K562 (cell line): ENCODE measurements around the gene EPHA1. TPM values are rescaled to one million over a fixed set of nuclear protein-coding genes. Genes with fewer than 3 reads are reported as not detected.

Experiments used
- ATAC-seq: fragments of 200-7000 bp; cut with Tn5 transposase; 3 replicates; pipeline ENCODE4 v1.9.1; 2020; ENCODE audit warnings: moderate library complexity
- BruUV-seq: library from RNA; stranded (reverse); fragments of 400-500 nt; replicated peaks from 2 replicates; lab custom pipeline; 2021; lab: Mats Ljungman, UMichigan
- CTCF ChIA-PET: fragments of 300-600 bp; formaldehyde crosslinking; extraction: SDS; loops from one replicate; lab custom pipeline; 2021; ENCODE audit warnings: low intra/inter-chr PET ratio; lab: Yijun Ruan, JAX
- POLR2A ChIA-PET: fragments of 300-600, 350-650 bp; sonication (Branson Sonifier 250); formaldehyde crosslinking; extraction: SDS; loops from one replicate; lab custom pipeline; 2021; ENCODE audit warnings: antibody characterized with exemption, inconsistent platforms; lab: Yijun Ruan, JAX
- DNase-seq, 4 experiments: peaks; one replicate each; pipeline versions ENCODE4 v3.0.0 to v3.0.0-alpha.2; 2011 to 2018; ENCODE audit warnings: low spot score in 3 of 4, mixed read lengths in 3 of 4; ENCODE audit errors: extremely low read depth in 1 of 4
- FAIRE-seq: peaks from 2 replicates; lab custom pipeline; 2011; peaks lifted over from hg19 to GRCh38; lab: Jason Lieb, UNC
- H2AFZ ChIP-seq: 2 replicates; pipeline ENCODE4 v1.6.0; 2011; ENCODE audit warnings: low read depth, low read length, control low read depth, inconsistent platforms
- H3K27ac ChIP-seq: fragments of 200-600 bp; 3 replicates; pipeline ENCODE4 v1.8.0; 2011; ENCODE audit warnings: low read depth, mild to moderate bottlenecking, control low read depth, inconsistent platforms, low read length, moderate library complexity, mixed read lengths; ENCODE audit errors: extremely low read depth
- H3K27me3 ChIP-seq, 2 experiments: fragments of 300-600 bp in 1 of 2; 2 replicates in 1 of 2; 3 replicates in 1 of 2; pipeline versions ENCODE4 v1.6.0 to v1.8.0; 2011; ENCODE audit warnings: inconsistent platforms in 2 of 2, low read length in 2 of 2, mild to moderate bottlenecking in 1 of 2, mixed read lengths in 1 of 2, moderate library complexity in 1 of 2; ENCODE audit not compliant: control insufficient read depth in 2 of 2, insufficient read depth in 2 of 2
- H3K36me3 ChIP-seq: fragments of 300-600 bp; 3 replicates; pipeline ENCODE4 v1.8.0; 2011; ENCODE audit warnings: mild to moderate bottlenecking, low read length, inconsistent platforms; ENCODE audit not compliant: control insufficient read depth, insufficient read depth
- H3K4me1 ChIP-seq, 2 experiments: fragments of 200-600 bp in 1 of 2; replicated peaks in 1 of 2; 2 replicates in 1 of 2; 3 replicates in 1 of 2; pipeline versions ENCODE4 v1.5.1 to v1.8.0; 2011; ENCODE audit warnings: inconsistent platforms in 2 of 2, low read length in 2 of 2, mild to moderate bottlenecking in 1 of 2, mixed read lengths in 1 of 2, moderate library complexity in 1 of 2; ENCODE audit not compliant: control insufficient read depth in 2 of 2, insufficient read depth in 2 of 2
- H3K4me2 ChIP-seq: 2 replicates; pipeline ENCODE4 v1.6.1; 2011; ENCODE audit warnings: low read length, control low read depth, inconsistent platforms, mixed read lengths; ENCODE audit not compliant: insufficient read depth
- H3K4me3 ChIP-seq: fragments of 200-600 bp; sonication (generic), shearing (Covaris generic); 2 replicates; pipeline ENCODE4 v1.5.1; 2016; ENCODE audit warnings: control low read depth, inconsistent platforms
- H3K79me2 ChIP-seq: fragments of 200-600 bp; 3 replicates; pipeline ENCODE4 v1.8.0; 2011; ENCODE audit warnings: low read length, inconsistent platforms; ENCODE audit not compliant: control insufficient read depth, insufficient read depth
- H3K9ac ChIP-seq, 2 experiments: 2 replicates each; pipeline versions ENCODE4 v1.6.0 to v1.6.1; 2011; ENCODE audit warnings: low read depth in 2 of 2, low read length in 2 of 2, control low read depth in 1 of 2, inconsistent platforms in 1 of 2, mild to moderate bottlenecking in 1 of 2, mixed read lengths in 1 of 2; ENCODE audit not compliant: insufficient read depth in 1 of 2
- H3K9me1 ChIP-seq: one replicate; pipeline ENCODE4 v1.6.0; 2011; ENCODE audit warnings: inconsistent platforms, mild to moderate bottlenecking, low read length, moderate library complexity; ENCODE audit not compliant: control insufficient read depth, insufficient read depth
- H3K9me3 ChIP-seq: replicated peaks from 2 replicates; pipeline ENCODE4 v1.5.1; 2011; ENCODE audit warnings: low read depth, low read length, inconsistent platforms; ENCODE audit not compliant: control insufficient read depth, insufficient read depth
- H4K20me1 ChIP-seq: replicated peaks from 2 replicates; pipeline ENCODE4 v1.6.1; 2011; ENCODE audit warnings: low read length, inconsistent platforms, mixed read lengths; ENCODE audit not compliant: control insufficient read depth, insufficient read depth
- ELF2 ChIP-seq: fragments of 250-450 bp; sonication (Bioruptor Pico); IDR thresholded peaks from 2 replicates; pipeline ENCODE4 v1.5.0; 2021; ENCODE audit warnings: mild to moderate bottlenecking
- FIP1L1 ChIP-seq: fragments of 200-400 bp; formaldehyde crosslinking; IDR thresholded peaks from 2 replicates; pipeline ENCODE4 v1.6.1; 2018; ENCODE audit warnings: mild to moderate bottlenecking, low read depth, low read length; ENCODE audit not compliant: poor library complexity, severe bottlenecking
- MBD2 ChIP-seq: sonication (generic); IDR thresholded peaks from 2 replicates; pipeline ENCODE4 v1.6.1; 2016; ENCODE audit warnings: low read depth, borderline replicate concordance
- MTA3 ChIP-seq: fragments of 450-650 bp; formaldehyde crosslinking; IDR thresholded peaks from 2 replicates; pipeline ENCODE4 v1.6.1; 2017; ENCODE audit warnings: mild to moderate bottlenecking, borderline replicate concordance
- MYBL2 ChIP-seq, 2 experiments: fragments of 450-650 bp in 1 of 2; sonication (generic) in 1 of 2; formaldehyde crosslinking in 1 of 2; IDR thresholded peaks; 2 replicates each; pipeline versions ENCODE4 v1.6.1 to v1.8.1; 2017 to 2022; ENCODE audit warnings: borderline replicate concordance in 1 of 2, inconsistent platforms in 1 of 2, low read depth in 1 of 2, mild to moderate bottlenecking in 1 of 2, missing genetic modification reagents in 1 of 2, moderate library complexity in 1 of 2
- MYC ChIP-seq, 2 experiments: fragments of 250-450 bp in 1 of 2; sonication (Bioruptor Pico) in 1 of 2; IDR thresholded peaks; 2 replicates each; pipeline versions ENCODE4 v1.5.1 to v1.6.1; 2012 to 2021; ENCODE audit warnings: low read depth in 2 of 2, borderline replicate concordance in 1 of 2, improper control_type of control experiment in 1 of 2, low read length in 1 of 2, mild to moderate bottlenecking in 1 of 2, moderate library complexity in 1 of 2
- PCBP1 ChIP-seq: fragments of 200-400 bp; formaldehyde crosslinking; IDR thresholded peaks from 2 replicates; pipeline ENCODE4 v1.6.1; 2018; ENCODE audit warnings: mild to moderate bottlenecking, low read depth, low read length; ENCODE audit not compliant: poor library complexity, severe bottlenecking
- TEAD1 ChIP-seq, 2 experiments: fragments of 450-650 bp in 1 of 2; sonication (generic) in 1 of 2; formaldehyde crosslinking; IDR thresholded peaks; 2 replicates each; pipeline versions ENCODE4 v1.4.0 to v1.8.0; 2020 to 2022; ENCODE audit warnings: mild to moderate bottlenecking in 2 of 2, missing genetic modification reagents in 1 of 2
- TFAM ChIP-seq: fragments of 250-450 bp; sonication (Bioruptor Pico); conservative IDR thresholded peaks from 2 replicates; pipeline ENCODE4 v1.5.0; 2021; ENCODE audit warnings: mild to moderate bottlenecking, moderate library complexity
- ZBTB7A ChIP-seq: IDR thresholded peaks from 2 replicates; pipeline ENCODE4 v1.6.1; 2011; ENCODE audit warnings: low read depth, mild to moderate bottlenecking, low read length, moderate library complexity, borderline replicate concordance; ENCODE audit not compliant: control insufficient read depth
- WGBS: fragments of 100-300 bp; shearing (Covaris generic); methylation state at CpG from one replicate; pipeline ENCODE4 v1.1.6; 2016; ENCODE audit warnings: low coverage, mixed read lengths; ENCODE audit not compliant: insufficient coverage; ENCODE audit errors: missing lambda C conversion rate; 5-methylcytosine and 5-hydroxymethylcytosine counted together
- in situ Hi-C: fragments of 300-500 bp; cut with MboI; formaldehyde crosslinking; loops from 4 replicates; pipeline ENCODE4 v1.15.0; 2018; ENCODE audit warnings: inconsistent platforms, mixed read lengths
- intact Hi-C: fragments of 100-400 bp; cut with micrococcal nuclease; formaldehyde crosslinking; loops from 2 replicates; pipeline ENCODE4 v1.14.2; 2022
- polyA plus RNA-seq, 8 experiments: library from polyadenylated mRNA; depleted of rRNA in 4 of 8; stranded (reverse) in 5 of 8; unstranded in 3 of 8; fragments of >200 nt; fragmentation: Nextera tagmentation in 2 of 8; fragmentation: Illumina TruSeq in 1 of 8; extraction: Ambion mirVana in 2 of 8; extraction: Trizol in 1 of 8; gene quantifications; 2 replicates each; pipeline versions ENCODE4 v1.2.1 to v1.2.3, GENCODE V29; 2011 to 2014; ENCODE audit warnings: inconsistent platforms in 1 of 8, missing spikeins in 1 of 8
- total RNA-seq, 7 experiments: library from RNA; depleted of rRNA in 6 of 7; stranded (reverse); fragments of >200 nt in 6 of 7; fragmentation: Illumina TruSeq in 2 of 7; extraction: Trizol in 2 of 7; gene quantifications; 2 replicates each; pipeline versions ENCODE4 v1.2.1 to v1.2.3, GENCODE V29; 2011 to 2021; ENCODE audit warnings: low replicate concordance in 1 of 7
- TF ChIP-seq, protein P1 (sequence below): fragments of 250-450 bp; sonication (Bioruptor Pico); IDR thresholded peaks from 2 replicates; pipeline ENCODE4 v1.5.0; 2020; ENCODE audit warnings: mild to moderate bottlenecking, borderline replicate concordance
- TF ChIP-seq, protein P2 (sequence below), 3 experiments: IDR thresholded peaks in 2 of 3; conservative IDR thresholded peaks in 1 of 3; 2 replicates each; pipeline ENCODE4 v1.5.1; 2011 to 2012; ENCODE audit warnings: low read length in 3 of 3, mild to moderate bottlenecking in 3 of 3, control low read depth in 2 of 3, improper control_type of control experiment in 1 of 3, inconsistent platforms in 1 of 3, low read depth in 1 of 3, mixed read lengths in 1 of 3, moderate library complexity in 1 of 3; ENCODE audit not compliant: insufficient read depth in 2 of 3
- TF ChIP-seq, protein P3 (sequence below): sonication (generic); formaldehyde crosslinking; IDR thresholded peaks from 2 replicates; pipeline ENCODE4 v1.5.0; 2020; ENCODE audit warnings: missing genetic modification reagents

The EPHA1 gene
- total and polyA plus RNA-seq, 9 of the 15 experiments (the other 6 are each of a cell fraction or from before 2014, with no cell fraction given): 0.22 to 0.57 (median 0.32) TPM; not detected in 6

DNA sequence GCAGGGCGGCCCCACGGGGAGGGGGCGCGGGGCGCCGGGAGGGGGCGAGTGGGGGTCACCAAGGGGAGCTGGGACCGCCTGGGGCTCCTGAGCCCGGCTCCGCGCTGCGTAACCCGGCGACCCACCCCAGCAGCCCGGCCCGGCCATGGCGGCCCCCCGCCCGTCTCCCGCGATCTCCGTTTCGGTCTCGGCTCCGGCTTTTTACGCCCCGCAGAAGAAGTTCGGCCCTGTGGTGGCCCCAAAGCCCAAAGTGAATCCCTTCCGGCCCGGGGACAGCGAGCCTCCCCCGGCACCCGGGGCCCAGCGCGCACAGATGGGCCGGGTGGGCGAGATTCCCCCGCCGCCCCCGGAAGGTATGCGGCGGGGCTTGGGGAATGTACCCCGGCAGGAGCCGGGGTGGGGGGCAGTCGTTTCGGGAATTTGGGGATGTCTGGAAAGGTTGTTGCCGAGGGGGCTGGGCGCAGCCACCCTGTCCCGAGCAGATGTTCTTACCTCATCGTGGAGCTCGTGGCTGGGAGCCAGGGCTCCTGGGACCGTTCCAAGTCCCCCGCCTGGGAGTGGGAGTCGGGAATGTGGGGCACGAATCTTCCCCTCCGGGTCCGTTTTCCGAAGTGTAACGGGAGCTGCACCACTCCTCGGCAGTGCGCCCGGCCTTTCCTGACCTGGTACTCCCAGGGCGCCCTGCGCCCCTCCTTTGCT, 27.1 kb downstream of the EPHA1 start:
- Histone ChIP-seq H3K36me3 (peaks cover 34% of the 10 kb centered on the region; the same call in 2 of the 3 replicates), H4K20me1 (peaks cover 7% of the 10 kb centered on the region; the same call in 1 of the 2 replicates), H3K27me3 (no peaks in the 10 kb centered on the region), H3K9me1 (peaks cover 13% of the 10 kb centered on the region), H3K4me3 (peak overlapping the region; percentile 72), H3K4me1 (peaks cover 21 to 37% of the 10 kb centered on the region in 2 experiments; a peak in 4 of 5 replicates), H3K9ac (peak overlapping the region; percentile 92 to 94), H3K27ac (peak overlapping the region; percentile 94), H3K79me2 (peaks cover 12% of the 10 kb centered on the region), H3K9me3 (no peaks in the 10 kb centered on the region), H2AFZ (peak overlapping the region; percentile 14), H3K4me2 (peak overlapping the region; percentile 64)
- POLR2A ChIA-PET: interaction anchor here (0.7 to 4.0 kb wide), 6 partner anchors 8 to 126 kb away, joined by 3 to 29 read pairs (median 8); no protein-coding TSS in a partner anchor
- 5% methylated on average over 48 of the region's 64 CpGs for WGBS
- in situ Hi-C loops (no loop called here), intact Hi-C loops (loop anchor here (5.0 kb wide), 1 partner anchor 34 kb away; no protein-coding TSS in a partner anchor)
- ATAC-seq (peak; percentile 0; the same call in 2 of the 3 replicates), DNase-seq (peak in 3 of 4 experiments; percentile 47 to 72 (median 49)), FAIRE-seq (no peak)
- BruUV-seq: no TSS peak
- CTCF ChIA-PET: no interaction called here
- TF ChIP-seq MYC (IDR thresholded peaks at IDR 0.05; ENCODE audit: low read depth, low read length): no peak
- TF ChIP-seq MYC (CRISPR knock-in tag; IDR thresholded peaks at IDR 0.05; ENCODE audit: borderline replicate concordance, low read depth): no peak
- TF ChIP-seq FIP1L1: peak; percentile 66
- TF ChIP-seq ZBTB7A: peak; percentile 33; the same call in 1 of the 2 replicates
- TF ChIP-seq, protein P1, sequence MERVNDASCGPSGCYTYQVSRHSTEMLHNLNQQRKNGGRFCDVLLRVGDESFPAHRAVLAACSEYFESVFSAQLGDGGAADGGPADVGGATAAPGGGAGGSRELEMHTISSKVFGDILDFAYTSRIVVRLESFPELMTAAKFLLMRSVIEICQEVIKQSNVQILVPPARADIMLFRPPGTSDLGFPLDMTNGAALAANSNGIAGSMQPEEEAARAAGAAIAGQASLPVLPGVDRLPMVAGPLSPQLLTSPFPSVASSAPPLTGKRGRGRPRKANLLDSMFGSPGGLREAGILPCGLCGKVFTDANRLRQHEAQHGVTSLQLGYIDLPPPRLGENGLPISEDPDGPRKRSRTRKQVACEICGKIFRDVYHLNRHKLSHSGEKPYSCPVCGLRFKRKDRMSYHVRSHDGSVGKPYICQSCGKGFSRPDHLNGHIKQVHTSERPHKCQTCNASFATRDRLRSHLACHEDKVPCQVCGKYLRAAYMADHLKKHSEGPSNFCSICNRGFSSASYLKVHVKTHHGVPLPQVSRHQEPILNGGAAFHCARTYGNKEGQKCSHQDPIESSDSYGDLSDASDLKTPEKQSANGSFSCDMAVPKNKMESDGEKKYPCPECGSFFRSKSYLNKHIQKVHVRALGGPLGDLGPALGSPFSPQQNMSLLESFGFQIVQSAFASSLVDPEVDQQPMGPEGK (CRISPR knock-in tag): no peak
- TF ChIP-seq, protein P2, sequence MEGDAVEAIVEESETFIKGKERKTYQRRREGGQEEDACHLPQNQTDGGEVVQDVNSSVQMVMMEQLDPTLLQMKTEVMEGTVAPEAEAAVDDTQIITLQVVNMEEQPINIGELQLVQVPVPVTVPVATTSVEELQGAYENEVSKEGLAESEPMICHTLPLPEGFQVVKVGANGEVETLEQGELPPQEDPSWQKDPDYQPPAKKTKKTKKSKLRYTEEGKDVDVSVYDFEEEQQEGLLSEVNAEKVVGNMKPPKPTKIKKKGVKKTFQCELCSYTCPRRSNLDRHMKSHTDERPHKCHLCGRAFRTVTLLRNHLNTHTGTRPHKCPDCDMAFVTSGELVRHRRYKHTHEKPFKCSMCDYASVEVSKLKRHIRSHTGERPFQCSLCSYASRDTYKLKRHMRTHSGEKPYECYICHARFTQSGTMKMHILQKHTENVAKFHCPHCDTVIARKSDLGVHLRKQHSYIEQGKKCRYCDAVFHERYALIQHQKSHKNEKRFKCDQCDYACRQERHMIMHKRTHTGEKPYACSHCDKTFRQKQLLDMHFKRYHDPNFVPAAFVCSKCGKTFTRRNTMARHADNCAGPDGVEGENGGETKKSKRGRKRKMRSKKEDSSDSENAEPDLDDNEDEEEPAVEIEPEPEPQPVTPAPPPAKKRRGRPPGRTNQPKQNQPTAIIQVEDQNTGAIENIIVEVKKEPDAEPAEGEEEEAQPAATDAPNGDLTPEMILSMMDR (IDR thresholded peaks at IDR 0.05 in 2 of 3, conservative IDR thresholded peaks at IDR 0.05 in 1 of 3; ENCODE audit: insufficient read depth in 2 of 3, low read depth in 1 of 3, low read length in 3 of 3): no peak
- peak; percentile 13 to 68; a peak in 1 of 4 replicates for TF ChIP-seq TEAD1 (CRISPR knock-in tag; IDR thresholded peaks at IDR 0.05)
- TF ChIP-seq, protein P3, sequence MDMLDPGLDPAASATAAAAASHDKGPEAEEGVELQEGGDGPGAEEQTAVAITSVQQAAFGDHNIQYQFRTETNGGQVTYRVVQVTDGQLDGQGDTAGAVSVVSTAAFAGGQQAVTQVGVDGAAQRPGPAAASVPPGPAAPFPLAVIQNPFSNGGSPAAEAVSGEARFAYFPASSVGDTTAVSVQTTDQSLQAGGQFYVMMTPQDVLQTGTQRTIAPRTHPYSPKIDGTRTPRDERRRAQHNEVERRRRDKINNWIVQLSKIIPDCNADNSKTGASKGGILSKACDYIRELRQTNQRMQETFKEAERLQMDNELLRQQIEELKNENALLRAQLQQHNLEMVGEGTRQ: no peak
- no peak for TF ChIP-seq MBD2
- no peak for TF ChIP-seq TFAM (CRISPR knock-in tag)
- 0 out of 2 replicates have a peak, but pooled peaks have one; percentile 17 for TF ChIP-seq MTA3
- peak; percentile 34 for TF ChIP-seq PCBP1
- peak; percentile 23; the same call in 1 of the 2 replicates for TF ChIP-seq ELF2 (CRISPR knock-in tag)
- no peak for TF ChIP-seq MYBL2 (IDR thresholded peaks at IDR 0.05; ENCODE audit: low read depth)
- no peak for TF ChIP-seq MYBL2 (CRISPR knock-in tag; IDR thresholded peaks at IDR 0.05; ENCODE audit: borderline replicate concordance)
